Measurements from ENCODE around the gene LAMP1.

LAMP1 gene

DNA sequence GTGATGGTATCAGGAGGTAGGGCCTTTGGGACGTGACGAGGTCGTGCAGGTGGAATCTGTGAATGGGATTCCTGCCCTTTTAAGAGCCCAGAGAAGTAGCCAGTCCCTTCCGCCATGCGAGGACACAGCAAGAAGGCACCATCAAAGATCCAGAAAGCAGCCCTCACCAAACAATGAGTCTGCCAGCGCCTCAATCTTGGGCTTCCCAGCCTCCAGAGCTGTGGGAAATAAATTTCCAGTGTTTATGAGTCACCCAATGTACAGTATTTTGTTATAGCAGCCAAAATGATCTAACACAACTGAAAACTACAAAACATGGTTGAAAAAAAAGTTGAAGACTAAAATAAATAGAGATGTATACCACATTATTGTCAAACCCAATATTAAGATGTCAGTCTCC lies 16.9 kb upstream of the LAMP1 start:
- in situ Hi-C loops (cut with MboI; ENCODE audit: low sequenced_read_pairs, unreplicated experiment), result no loop called here
- TF ChIP-seq, protein P1, sequence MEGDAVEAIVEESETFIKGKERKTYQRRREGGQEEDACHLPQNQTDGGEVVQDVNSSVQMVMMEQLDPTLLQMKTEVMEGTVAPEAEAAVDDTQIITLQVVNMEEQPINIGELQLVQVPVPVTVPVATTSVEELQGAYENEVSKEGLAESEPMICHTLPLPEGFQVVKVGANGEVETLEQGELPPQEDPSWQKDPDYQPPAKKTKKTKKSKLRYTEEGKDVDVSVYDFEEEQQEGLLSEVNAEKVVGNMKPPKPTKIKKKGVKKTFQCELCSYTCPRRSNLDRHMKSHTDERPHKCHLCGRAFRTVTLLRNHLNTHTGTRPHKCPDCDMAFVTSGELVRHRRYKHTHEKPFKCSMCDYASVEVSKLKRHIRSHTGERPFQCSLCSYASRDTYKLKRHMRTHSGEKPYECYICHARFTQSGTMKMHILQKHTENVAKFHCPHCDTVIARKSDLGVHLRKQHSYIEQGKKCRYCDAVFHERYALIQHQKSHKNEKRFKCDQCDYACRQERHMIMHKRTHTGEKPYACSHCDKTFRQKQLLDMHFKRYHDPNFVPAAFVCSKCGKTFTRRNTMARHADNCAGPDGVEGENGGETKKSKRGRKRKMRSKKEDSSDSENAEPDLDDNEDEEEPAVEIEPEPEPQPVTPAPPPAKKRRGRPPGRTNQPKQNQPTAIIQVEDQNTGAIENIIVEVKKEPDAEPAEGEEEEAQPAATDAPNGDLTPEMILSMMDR (IDR thresholded peaks at IDR 0.05; ENCODE audit: borderline replicate concordance, control extremely low read depth, extremely low read depth, insufficient read depth, missing control alignments), result no peak
- no peak for DNase-seq (ENCODE audit: low spot score)

DNA sequence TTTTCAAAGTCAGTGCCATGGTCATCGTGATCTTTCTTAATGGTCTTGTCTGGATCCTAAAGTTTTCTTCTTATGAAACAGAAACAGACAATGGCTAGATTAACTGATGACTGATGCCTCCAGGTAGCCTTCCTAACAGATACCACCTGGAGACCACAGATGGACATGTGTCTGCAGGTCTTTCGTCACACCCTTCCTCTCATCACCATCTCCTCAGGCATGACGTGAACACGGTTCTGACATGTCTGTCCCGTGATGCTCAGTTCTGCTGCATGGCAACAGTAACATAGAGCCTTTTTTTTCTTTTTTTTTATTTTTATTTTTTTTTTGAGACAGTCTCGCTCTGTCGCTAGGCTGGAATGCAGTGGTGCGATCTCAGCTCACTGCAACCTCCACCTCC lies 13.1 kb upstream of the LAMP1 start:
- TF ChIP-seq, protein P1 (IDR thresholded peaks at IDR 0.05; ENCODE audit: borderline replicate concordance, control extremely low read depth, extremely low read depth, insufficient read depth, missing control alignments), result no peak
- no peak for DNase-seq (ENCODE audit: low spot score)
- in situ Hi-C loops (cut with MboI; ENCODE audit: low sequenced_read_pairs, unreplicated experiment), result no loop called here

DNA sequence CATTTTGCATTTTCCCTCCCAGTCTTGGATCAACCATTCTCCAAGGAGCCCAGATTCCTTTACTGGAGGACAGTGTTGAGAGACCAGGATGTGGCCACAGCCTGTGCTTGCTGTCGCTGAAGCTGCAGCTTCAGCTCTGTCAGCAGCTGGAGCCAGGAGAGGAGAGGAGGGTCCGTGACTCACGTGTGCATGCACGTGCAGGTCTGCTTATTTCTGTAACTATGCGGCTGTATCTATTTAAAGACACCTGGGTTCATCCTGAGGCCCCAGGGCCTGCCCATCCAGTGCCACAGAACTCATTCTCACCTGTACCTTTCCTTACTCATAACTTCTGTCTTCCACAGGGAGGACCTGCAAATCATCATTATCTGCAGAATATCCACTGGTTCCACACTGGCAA lies 8.2 kb upstream of the LAMP1 start:
- in situ Hi-C loops (cut with MboI; ENCODE audit: low sequenced_read_pairs, unreplicated experiment), result no loop called here
- DNase-seq (ENCODE audit: low spot score), result no peak
- TF ChIP-seq, protein P1 (IDR thresholded peaks at IDR 0.05; ENCODE audit: borderline replicate concordance, control extremely low read depth, extremely low read depth, insufficient read depth, missing control alignments), result no peak

DNA sequence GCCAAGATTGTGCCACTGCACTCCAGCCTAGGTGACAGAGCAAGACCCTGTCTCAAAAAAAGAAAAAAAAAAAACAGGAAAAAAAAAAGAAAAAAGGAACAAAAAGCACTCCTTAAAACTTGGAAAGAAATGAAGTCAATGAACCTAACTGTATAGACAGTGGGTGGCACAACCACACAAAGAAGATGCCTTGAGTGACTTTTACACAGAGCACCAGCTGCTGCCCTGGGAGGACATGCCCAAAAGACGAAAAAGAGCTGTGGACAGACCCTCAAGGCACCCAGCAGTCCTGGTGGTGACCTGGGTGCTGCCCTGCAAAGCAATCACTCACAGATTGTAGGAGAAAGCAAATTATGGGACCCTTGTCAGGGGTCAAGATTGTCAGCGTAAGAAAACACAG lies 5.9 kb upstream of the LAMP1 start:
- TF ChIP-seq, protein P1 (IDR thresholded peaks at IDR 0.05; ENCODE audit: borderline replicate concordance, control extremely low read depth, extremely low read depth, insufficient read depth, missing control alignments), result no peak
- in situ Hi-C loops (cut with MboI; ENCODE audit: low sequenced_read_pairs, unreplicated experiment), result no loop called here
- DNase-seq (ENCODE audit: low spot score), result no peak

DNA sequence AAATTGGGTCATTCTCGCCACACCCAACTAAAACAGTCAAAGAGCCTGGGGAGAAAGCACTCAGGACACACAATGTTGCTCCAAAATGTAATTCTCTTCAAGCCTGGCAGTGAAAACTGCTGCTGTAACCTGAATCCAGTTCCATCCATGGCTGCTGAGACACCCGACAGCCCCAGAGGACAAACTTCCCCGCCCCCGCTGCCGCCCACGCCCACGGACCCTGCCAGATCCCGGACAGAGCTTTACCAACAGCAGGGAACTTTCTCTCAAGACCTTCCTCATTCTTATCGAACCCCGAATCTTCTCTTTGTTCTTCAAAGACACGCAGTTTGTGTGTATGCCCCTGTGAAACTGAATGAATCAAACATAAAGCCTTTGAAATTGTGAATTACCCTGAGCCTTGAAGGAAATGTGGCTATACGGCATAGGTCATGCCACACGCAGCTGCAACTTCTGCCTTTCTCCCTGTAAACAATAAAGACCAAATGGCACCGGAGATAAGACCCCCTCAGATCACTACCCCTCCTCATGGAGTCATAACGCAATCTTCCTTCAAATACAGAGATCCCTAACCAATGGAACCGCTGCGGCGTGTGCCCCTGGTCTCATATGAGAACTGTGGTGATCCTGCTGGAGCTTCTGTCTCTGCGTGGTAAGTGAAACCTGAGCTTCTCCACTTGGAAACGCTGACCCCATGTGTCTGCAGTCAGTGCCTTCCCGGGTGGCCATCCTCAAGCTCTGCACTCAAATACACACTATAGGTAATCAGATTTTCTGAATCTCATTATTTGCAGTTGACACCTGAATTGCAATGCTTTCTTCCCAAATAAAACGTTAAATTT lies 4.8 kb upstream of the LAMP1 start:
- DNase-seq (ENCODE audit: low spot score), result no peak
- in situ Hi-C loops (cut with MboI; ENCODE audit: low sequenced_read_pairs, unreplicated experiment), result no loop called here
- TF ChIP-seq, protein P1 (IDR thresholded peaks at IDR 0.05; ENCODE audit: borderline replicate concordance, control extremely low read depth, extremely low read depth, insufficient read depth, missing control alignments), result no peak

DNA sequence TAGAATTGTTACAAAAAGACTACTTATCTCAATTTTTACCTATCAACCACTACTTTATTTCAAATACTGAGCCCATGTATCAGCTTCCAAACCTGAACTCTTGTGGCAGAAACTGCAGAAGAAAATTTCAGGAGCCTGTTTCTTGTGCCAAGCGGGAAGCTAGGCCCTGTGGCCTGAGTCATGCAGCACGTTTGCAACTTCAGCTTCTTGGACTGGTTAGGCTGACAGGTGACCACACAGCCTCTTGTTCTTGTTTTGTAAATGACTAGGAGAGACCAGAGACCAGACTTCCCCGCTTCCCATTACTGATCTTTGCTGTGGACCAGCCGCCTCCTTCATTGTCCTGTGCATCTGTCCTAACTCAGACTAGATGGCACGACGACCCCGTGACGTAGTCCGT lies 3.4 kb upstream of the LAMP1 start:
- TF ChIP-seq, protein P1 (IDR thresholded peaks at IDR 0.05; ENCODE audit: borderline replicate concordance, control extremely low read depth, extremely low read depth, insufficient read depth, missing control alignments), result no peak

More for the DNA sequence above, 3.4 kb upstream of the LAMP1 start:
- DNase-seq (ENCODE audit: low spot score), result no peak
- in situ Hi-C loops (cut with MboI; ENCODE audit: low sequenced_read_pairs, unreplicated experiment), result no loop called here

Measured in GM13976 (cell line).